CD4-positive, alpha-beta T cell treated with Interleukin-17A for 4 hours (primary cell): ENCODE data around the gene NSRP1.
"Not testable (repeated sequence)": the region's sequence is repeated elsewhere in the genome, so short reads cannot be mapped to it uniquely, and the experiment has no call there.

ENCODE experiments used
- DNase-seq: peaks from one replicate; pipeline ENCODE4 v3.0.0-alpha.2; 2020; ENCODE audit warnings: mixed read lengths

Gene NSRP1

GRCh38 chr17:30188211-30188939 lies 71.8 kb downstream of the NSRP1 start:
- no peak for DNase-seq

GRCh38 chr17:30191072-30191471 lies 74.5 kb downstream of the NSRP1 start:
- no peak for DNase-seq

GRCh38 chr17:30196504-30196903 lies 79.9 kb downstream of the NSRP1 start:
- no peak for DNase-seq

- DNase-seq = no peak
These were observed 80.8 kb downstream of the NSRP1 start for GRCh38 chr17:30197416-30197815.

- no peak for DNase-seq
These were observed 83.0 kb downstream of the NSRP1 start for GRCh38 chr17:30199600-30199999.

GRCh38 chr17:30200106-30200505 lies 83.5 kb downstream of the NSRP1 start:
- DNase-seq = no peak

GRCh38 chr17:30200656-30201055 lies 84.0 kb downstream of the NSRP1 start:
- not testable (repeated sequence) for DNase-seq

GRCh38 chr17:30203471-30203981 lies 86.9 kb downstream of the NSRP1 start:
- no peak for DNase-seq

GRCh38 chr17:30207655-30208054 lies 91.0 kb downstream of the NSRP1 start:
- DNase-seq = no peak

- no peak for DNase-seq
These were observed 91.6 kb downstream of the NSRP1 start for GRCh38 chr17:30208214-30208613.

- DNase-seq = no peak
These were observed 93.3 kb downstream of the NSRP1 start for GRCh38 chr17:30209930-30210329.

- DNase-seq = no peak
These were observed 93.8 kb downstream of the NSRP1 start for GRCh38 chr17:30210366-30210765.

GRCh38 chr17:30210901-30211300 lies 94.3 kb downstream of the NSRP1 start:
- no peak for DNase-seq

- DNase-seq = no peak
These were observed 94.8 kb downstream of the NSRP1 start for GRCh38 chr17:30211371-30211770.

- DNase-seq = no peak
These were observed 96.1 kb downstream of the NSRP1 start for GRCh38 chr17:30212750-30213149.

GRCh38 chr17:30217054-30217453 lies 100.4 kb downstream of the NSRP1 start:
- DNase-seq = no peak

GRCh38 chr17:30217746-30218245 lies 101.2 kb downstream of the NSRP1 start:
- no peak for DNase-seq

- DNase-seq = no peak
These were observed 102.2 kb downstream of the NSRP1 start for GRCh38 chr17:30218799-30219198.

- DNase-seq = no peak
These were observed 102.7 kb downstream of the NSRP1 start for GRCh38 chr17:30219315-30219714.

GRCh38 chr17:30219833-30220232 lies 103.2 kb downstream of the NSRP1 start:
- DNase-seq = no peak

GRCh38 chr17:30220414-30220813 lies 103.8 kb downstream of the NSRP1 start:
- DNase-seq = no peak

GRCh38 chr17:30221346-30221745 lies 104.7 kb downstream of the NSRP1 start:
- DNase-seq = no peak

GRCh38 chr17:30222251-30222650 lies 105.6 kb downstream of the NSRP1 start:
- no peak for DNase-seq

- DNase-seq = no peak
These were observed 106.1 kb downstream of the NSRP1 start for GRCh38 chr17:30222721-30223175.
